H1 (cell line): ENCODE results near the gene ISLR2. TPM values are rescaled to one million over a fixed set of nuclear protein-coding genes. Genes with fewer than 3 reads are reported as not detected.

Source experiments
- CTCF ChIA-PET: fragments of 300-600 bp; sonication (Branson Sonifier 250); formaldehyde crosslinking; loops from one replicate; lab custom pipeline; 2021; ENCODE audit not compliant: partially characterized antibody; lab: Charles Lee
- POLR2A ChIA-PET: fragments of 300-600 bp; sonication (Branson Sonifier 250); formaldehyde crosslinking; loops from one replicate; lab custom pipeline; 2021; ENCODE audit warnings: inconsistent platforms; ENCODE audit not compliant: partially characterized antibody; lab: Charles Lee
- DNase-seq, 2 experiments: peaks; one replicate each; pipeline versions ENCODE4 v3.0.0 to v3.0.0-alpha.2; 2010 to 2022; ENCODE audit warnings: low spot score in 2 of 2, low read depth in 1 of 2, mixed read lengths in 1 of 2
- FAIRE-seq: peaks from 2 replicates; lab custom pipeline; 2011; peaks lifted over from hg19 to GRCh38; lab: Jason Lieb, UNC
- H2AFZ ChIP-seq: 2 replicates; pipeline ENCODE4 v1.8.1; 2012; ENCODE audit warnings: low read length, inconsistent platforms
- H2AK5ac ChIP-seq: 2 replicates; pipeline ENCODE4 v1.6.1; 2013; ENCODE audit warnings: low read depth, low read length
- H2BK120ac ChIP-seq: replicated peaks from 2 replicates; pipeline ENCODE3; 2013; ENCODE audit warnings: low read depth, low read length, inconsistent platforms
- H2BK12ac ChIP-seq: 2 replicates; pipeline ENCODE4 v1.6.1; 2013; ENCODE audit warnings: low read depth, low read length
- H2BK15ac ChIP-seq: 2 replicates; pipeline ENCODE4 v1.6.1; 2013; ENCODE audit warnings: low read length
- H2BK20ac ChIP-seq: 2 replicates; pipeline ENCODE4 v1.6.1; 2013; ENCODE audit warnings: low read length
- H2BK5ac ChIP-seq: 2 replicates; pipeline ENCODE4 v1.6.1; 2013; ENCODE audit warnings: low read depth, low read length
- H3K14ac ChIP-seq: 2 replicates; pipeline ENCODE4 v1.6.1; 2013; ENCODE audit warnings: inconsistent platforms; ENCODE audit not compliant: insufficient read length
- H3K18ac ChIP-seq: 2 replicates; pipeline ENCODE4 v1.6.1; 2013; ENCODE audit warnings: low read length; ENCODE audit errors: extremely low read depth
- H3K23ac ChIP-seq: 2 replicates; pipeline ENCODE4 v1.6.1; 2013; ENCODE audit warnings: inconsistent platforms; ENCODE audit not compliant: insufficient read length
- H3K23me2 ChIP-seq: 2 replicates; pipeline ENCODE4 v1.6.1; 2013; ENCODE audit warnings: low read depth, low read length
- H3K27ac ChIP-seq: 2 replicates; pipeline ENCODE4 v1.6.1; 2011; ENCODE audit warnings: low read depth, low read length, inconsistent platforms
- H3K27me3 ChIP-seq, 4 experiments: replicated peaks in 1 of 4; 1 replicate in 1 of 4; 2 replicates in 3 of 4; pipeline versions ENCODE4 v1.6.1 to v1.8.1; 2011 to 2013; ENCODE audit warnings: low read length in 3 of 4, mild to moderate bottlenecking in 3 of 4, inconsistent platforms in 2 of 4, mixed read lengths in 2 of 4, moderate library complexity in 1 of 4; ENCODE audit not compliant: control insufficient read depth in 3 of 4, insufficient read depth in 3 of 4; ENCODE audit errors: extremely low read depth in 1 of 4
- H3K36me3 ChIP-seq, 4 experiments: 2 replicates each; pipeline versions ENCODE4 v1.6.1 to v1.8.1; 2011 to 2013; ENCODE audit warnings: mild to moderate bottlenecking in 4 of 4, low read length in 3 of 4, moderate library complexity in 2 of 4, control low read depth in 1 of 4, inconsistent platforms in 1 of 4; ENCODE audit not compliant: insufficient read depth in 4 of 4, control insufficient read depth in 2 of 4
- H3K4ac ChIP-seq: replicated peaks from 2 replicates; pipeline ENCODE3; 2013; ENCODE audit warnings: low read length, low read depth, mixed read lengths, inconsistent platforms; ENCODE audit not compliant: insufficient read length
- H3K4me1 ChIP-seq, 4 experiments: replicated peaks in 1 of 4; 1 replicate in 1 of 4; 2 replicates in 3 of 4; pipeline versions ENCODE4 v1.6.1 to v1.8.1; 2011 to 2013; ENCODE audit warnings: low read length in 3 of 4, inconsistent platforms in 2 of 4, mixed read lengths in 1 of 4; ENCODE audit not compliant: insufficient read depth in 4 of 4, control insufficient read depth in 3 of 4
- H3K4me2 ChIP-seq, 2 experiments: 2 replicates each; pipeline versions ENCODE4 v1.6.1 to v1.8.1; 2011 to 2013; ENCODE audit warnings: low read depth in 2 of 2, low read length in 2 of 2, control low read depth in 1 of 2, inconsistent platforms in 1 of 2, mild to moderate bottlenecking in 1 of 2; ENCODE audit not compliant: insufficient read depth in 1 of 2
- H3K4me3 ChIP-seq, 4 experiments: fragments of 200-600, 300-600 bp in 1 of 4; sonication (generic), shearing (Covaris generic), sonication (Bioruptor Twin) in 1 of 4; 2 replicates each; pipeline versions ENCODE4 v1.5.1 to v1.8.1; 2011 to 2016; ENCODE audit warnings: low read length in 4 of 4, low read depth in 3 of 4, control low read depth in 2 of 4, inconsistent platforms in 2 of 4, mild to moderate bottlenecking in 2 of 4, mixed read lengths in 1 of 4, moderate library complexity in 1 of 4; ENCODE audit not compliant: insufficient read depth in 2 of 4; ENCODE audit errors: extremely low read depth in 1 of 4
- H3K56ac ChIP-seq: replicated peaks from 2 replicates; pipeline ENCODE3; 2013; ENCODE audit warnings: low read depth, mild to moderate bottlenecking, mixed read lengths, low read length, inconsistent platforms; ENCODE audit not compliant: insufficient read length
- H3K79me1 ChIP-seq: 2 replicates; pipeline ENCODE4 v1.6.1; 2013; ENCODE audit warnings: low read depth, low read length, control low read depth
- H3K79me2 ChIP-seq, 2 experiments: 2 replicates each; pipeline versions ENCODE4 v1.6.1 to v1.8.1; 2012 to 2013; ENCODE audit warnings: low read length in 2 of 2, mild to moderate bottlenecking in 2 of 2, inconsistent platforms in 1 of 2; ENCODE audit not compliant: insufficient read depth in 2 of 2, control insufficient read depth in 1 of 2
- H3K9ac ChIP-seq, 4 experiments: replicated peaks in 1 of 4; 1 replicate in 1 of 4; 2 replicates in 3 of 4; pipeline versions ENCODE4 v1.6.1 to v1.8.1; 2011 to 2013; ENCODE audit warnings: low read depth in 3 of 4, low read length in 3 of 4, control low read depth in 2 of 4, mild to moderate bottlenecking in 2 of 4, moderate library complexity in 2 of 4, inconsistent platforms in 1 of 4; ENCODE audit errors: extremely low read depth in 1 of 4
- H3K9me3 ChIP-seq, 2 experiments: 2 replicates each; pipeline versions ENCODE4 v1.6.1 to v1.8.1; 2012 to 2013; ENCODE audit warnings: mild to moderate bottlenecking in 2 of 2, moderate library complexity in 2 of 2, control low read depth in 1 of 2, inconsistent platforms in 1 of 2, low read depth in 1 of 2, low read length in 1 of 2, mixed read lengths in 1 of 2; ENCODE audit not compliant: insufficient read depth in 2 of 2
- H4K20me1 ChIP-seq, 2 experiments: replicated peaks in 1 of 2; 2 replicates each; pipeline versions ENCODE3 to v1.8.1; 2011 to 2013; ENCODE audit warnings: inconsistent platforms in 2 of 2, low read length in 2 of 2, mild to moderate bottlenecking in 1 of 2; ENCODE audit not compliant: insufficient read depth in 2 of 2, control insufficient read depth in 1 of 2
- H4K5ac ChIP-seq: 2 replicates; pipeline ENCODE4 v1.6.1; 2013; ENCODE audit warnings: low read length, low read depth, mixed read lengths, inconsistent platforms; ENCODE audit not compliant: insufficient read length
- H4K8ac ChIP-seq: 2 replicates; pipeline ENCODE4 v1.8.0; 2013; ENCODE audit warnings: mild to moderate bottlenecking, moderate library complexity, low read length, inconsistent platforms; ENCODE audit not compliant: insufficient read depth; ENCODE audit errors: extremely low read depth
- H4K91ac ChIP-seq: replicated peaks from 2 replicates; pipeline ENCODE3; 2013; ENCODE audit warnings: low read length, mixed read lengths, inconsistent platforms; ENCODE audit not compliant: insufficient read length
- EZH2 ChIP-seq: fragments of 200-600 bp; sonication (generic); IDR thresholded peaks from 2 replicates; pipeline ENCODE4 v1.7.1; 2012; ENCODE audit warnings: low read depth, mild to moderate bottlenecking, moderate library complexity, low read length, inconsistent platforms; ENCODE audit not compliant: severe bottlenecking
- HDAC6 ChIP-seq: IDR thresholded peaks from one replicate; pipeline ENCODE4 v1.7.1; 2012; ENCODE audit warnings: low read depth, mild to moderate bottlenecking, inconsistent platforms, low read length, moderate library complexity
- POLR2AphosphoS5 ChIP-seq: IDR thresholded peaks from 2 replicates; pipeline ENCODE4 v1.6.1; 2011; ENCODE audit warnings: low read depth, low read length
- WGBS, 2 experiments: shearing (Covaris generic) in 1 of 2; methylation state at CpG; one replicate each; pipeline versions ENCODE4 v1.1.6 to v1.1.7; 2013 to 2015; ENCODE audit warnings: low lambda C conversion rate in 2 of 2, mixed read lengths in 2 of 2, inconsistent platforms in 1 of 2, low coverage in 1 of 2, missing lambda C conversion rate in 1 of 2; ENCODE audit not compliant: insufficient replicate concordance in 2 of 2, insufficient coverage in 1 of 2, insufficient read length in 1 of 2; ENCODE audit errors: extremely low coverage in 1 of 2, missing lambda C conversion rate in 1 of 2; 5-methylcytosine and 5-hydroxymethylcytosine counted together
- polyA plus RNA-seq, 7 experiments: library from polyadenylated mRNA; depleted of rRNA in 3 of 7; stranded (reverse) in 5 of 7; unstranded in 2 of 7; fragments of >200 nt in 5 of 7; fragments of 200-250 nt in 2 of 7; gene quantifications; 1 replicate in 5 of 7; 2 replicates in 1 of 7; 4 replicates in 1 of 7; pipeline versions ENCODE4 v1.2.1 to v1.2.3, GENCODE V29; 2011 to 2013; ENCODE audit warnings: missing spikeins in 2 of 7, mixed read lengths in 2 of 7
- total RNA-seq: library from RNA; stranded (reverse); fragmentation: NEBNext Ultra II Directional; extraction: Animal tissue kit (Norgen Biotek cat#: 25700); gene quantifications from 2 replicates; pipeline ENCODE4 v1.2.1, GENCODE V29; 2021
- TF ChIP-seq, protein P1 (sequence below): IDR thresholded peaks from 2 replicates; pipeline ENCODE4 v1.6.1; 2012; ENCODE audit warnings: inconsistent platforms

The ISLR2 gene
- total and polyA plus RNA-seq, 2 of the 8 experiments (the other 6 are each of a cell fraction or from before 2014, with no cell fraction given), result 0.47 to 0.58 TPM

- Histone ChIP-seq H3K36me3 (peaks cover 0 to 6% (median 0%) of the 10 kb centered on the region in 4 experiments; a peak in 1 of 8 replicates), H4K8ac (no peak overlapping the region), H4K5ac (no peak overlapping the region), H2AK5ac (peak overlapping the region; percentile 43; the same call in 1 of the 2 replicates), H3K56ac (no peak overlapping the region), H3K27ac (no peak overlapping the region), H2BK12ac (peak overlapping the region; percentile 32; the same call in 1 of the 2 replicates), H3K4me1 (peaks cover 7 to 60% (median 39%) of the 10 kb centered on the region in 4 experiments), H2AFZ (no peak overlapping the region), H3K4ac (no peak overlapping the region), H3K23me2 (peaks cover 20% of the 10 kb centered on the region; the same call in 1 of the 2 replicates), H2BK15ac (0 out of 2 replicates have a peak overlapping the region, but pooled peaks have one; percentile 55), H2BK120ac (no peak overlapping the region), H2BK5ac (no peak overlapping the region), H3K9ac (no peak overlapping the region; a peak in 2 of 7 replicates), H3K14ac (no peak overlapping the region), H3K18ac (peak overlapping the region; percentile 71), H3K4me3 (peak overlapping the region; percentile 29 to 58 (median 38); a peak in 6 of 8 replicates), H3K4me2 (peak overlapping the region; percentile 69 to 83), H3K79me1 (no peaks in the 10 kb centered on the region), H3K9me3 (peaks cover 0 to 8% of the 10 kb centered on the region in 2 experiments; a peak in 1 of 4 replicates), H4K20me1 (peaks cover 0 to 1% of the 10 kb centered on the region in 2 experiments), H2BK20ac (0 out of 2 replicates have a peak overlapping the region, but pooled peaks have one; percentile 4), H3K27me3 (peaks cover 48 to 73% (median 67%) of the 10 kb centered on the region in 4 experiments), H3K79me2 (no peaks in the 10 kb centered on the region), H4K91ac (no peak overlapping the region), H3K23ac (no peak overlapping the region)
- no peak for FAIRE-seq
- no peak for DNase-seq
- 46% methylated on average over 16 of the region's 18 CpGs; no CpG with 5 or more reads in 1 of the 2 experiments for WGBS, 2 experiments
- TF ChIP-seq HDAC6 (no peak), POLR2AphosphoS5 (no peak), EZH2 (peak; percentile 9)
- TF ChIP-seq, protein P1, sequence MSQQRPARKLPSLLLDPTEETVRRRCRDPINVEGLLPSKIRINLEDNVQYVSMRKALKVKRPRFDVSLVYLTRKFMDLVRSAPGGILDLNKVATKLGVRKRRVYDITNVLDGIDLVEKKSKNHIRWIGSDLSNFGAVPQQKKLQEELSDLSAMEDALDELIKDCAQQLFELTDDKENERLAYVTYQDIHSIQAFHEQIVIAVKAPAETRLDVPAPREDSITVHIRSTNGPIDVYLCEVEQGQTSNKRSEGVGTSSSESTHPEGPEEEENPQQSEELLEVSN, result no peak
- POLR2A ChIA-PET, result interaction anchor here (1.0 kb wide), 1 partner anchor 40 kb away, joined by 3 read pairs; no protein-coding TSS in a partner anchor
- CTCF ChIA-PET, result interaction anchor here (1.3 kb wide), 1 partner anchor 43 kb away, joined by 3 read pairs; no protein-coding TSS in a partner anchor
Observed at GRCh38 chr15:74136814-74137536, 6.6 kb downstream of the ISLR2 start.
